SK-N-SH treated with all-trans-retinoic acid at 6 μM for 48 hours (cell line): Measurements from ENCODE around the gene PARP8.

ENCODE experiments used
- ATAC-seq: fragments of 200-7000 bp; cut with Tn5 transposase; 3 replicates; pipeline ENCODE4 v1.9.1; 2020; ENCODE audit warnings: mild to moderate bottlenecking, moderate library complexity
- BACH2 ChIP-seq: fragments of 250-450 bp; sonication (Bioruptor Pico); IDR thresholded peaks from 2 replicates; pipeline ENCODE4 v1.9.0; 2021; ENCODE audit warnings: mild to moderate bottlenecking, borderline replicate concordance
- ESRRG ChIP-seq: fragments of 250-450 bp; sonication (Bioruptor Pico); IDR thresholded peaks from 2 replicates; pipeline ENCODE4 v1.6.1; 2021; ENCODE audit warnings: mild to moderate bottlenecking
- GLIS3 ChIP-seq: fragments of 250-450 bp; sonication (Bioruptor Pico); IDR thresholded peaks from 2 replicates; pipeline ENCODE4 v1.5.0; 2020; ENCODE audit warnings: mild to moderate bottlenecking, moderate library complexity
- ISL1 ChIP-seq: fragments of 250-450 bp; sonication (Bioruptor Pico); IDR thresholded peaks from 2 replicates; pipeline ENCODE4 v2.1.2; 2022; ENCODE audit warnings: mild to moderate bottlenecking, moderate library complexity
- OSR1 ChIP-seq: fragments of 250-450 bp; sonication (Bioruptor Pico); IDR thresholded peaks from 2 replicates; pipeline ENCODE4 v1.8.0; 2022; ENCODE audit warnings: moderate library complexity, mild to moderate bottlenecking, inconsistent platforms
- PPARA ChIP-seq: fragments of 250-450 bp; sonication (Bioruptor Pico); IDR thresholded peaks from 2 replicates; pipeline ENCODE4 v1.5.0; 2020; ENCODE audit warnings: mild to moderate bottlenecking, borderline replicate concordance
- RARB ChIP-seq: fragments of 250-450 bp; sonication (Bioruptor Pico); IDR thresholded peaks from 2 replicates; pipeline ENCODE4 v1.8.0; 2021; ENCODE audit warnings: mild to moderate bottlenecking, moderate library complexity
- SNAI2 ChIP-seq: fragments of 250-450 bp; sonication (Bioruptor Pico); IDR thresholded peaks from 2 replicates; pipeline ENCODE4 v1.5.0; 2020; ENCODE audit warnings: mild to moderate bottlenecking, moderate library complexity
- TCF4 ChIP-seq: fragments of 250-450 bp; sonication (Bioruptor Pico); IDR thresholded peaks from 2 replicates; pipeline ENCODE4 v1.8.0; 2021; ENCODE audit warnings: mild to moderate bottlenecking, moderate library complexity, borderline replicate concordance
- TOX ChIP-seq: fragments of 250-450 bp; sonication (Bioruptor Pico); IDR thresholded peaks from 2 replicates; pipeline ENCODE4 v1.8.0; 2021; ENCODE audit warnings: mild to moderate bottlenecking, moderate library complexity, borderline replicate concordance
- ZC3H10 ChIP-seq: fragments of 250-450 bp; sonication (Bioruptor Pico); IDR thresholded peaks from 2 replicates; pipeline ENCODE4 v1.5.1; 2021; ENCODE audit warnings: mild to moderate bottlenecking, moderate library complexity
- ZFP30 ChIP-seq: fragments of 450-650 bp; formaldehyde crosslinking; IDR thresholded peaks from 2 replicates; pipeline ENCODE4 v1.5.0; 2022; ENCODE audit warnings: mild to moderate bottlenecking, moderate library complexity
- ZNF70 ChIP-seq: fragments of 450-650 bp; formaldehyde crosslinking; IDR thresholded peaks from 2 replicates; pipeline ENCODE4 v1.5.0; 2020; ENCODE audit warnings: mild to moderate bottlenecking, moderate library complexity
- ZNF8 ChIP-seq: fragments of 450-650 bp; formaldehyde crosslinking; IDR thresholded peaks from 2 replicates; pipeline ENCODE4 v1.5.0; 2020; ENCODE audit warnings: mild to moderate bottlenecking, moderate library complexity
- TF ChIP-seq, protein P1 (sequence below): fragments of 250-450 bp; sonication (Bioruptor Pico); IDR thresholded peaks from 2 replicates; pipeline ENCODE4 v1.5.1; 2020; ENCODE audit warnings: low read depth, mild to moderate bottlenecking, moderate library complexity
- TF ChIP-seq, protein P2 (sequence below): fragments of 250-450 bp; sonication (Bioruptor Pico); IDR thresholded peaks from 2 replicates; pipeline ENCODE4 v1.8.0; 2020; ENCODE audit warnings: mild to moderate bottlenecking, moderate library complexity, borderline replicate concordance
- TF ChIP-seq, protein P3 (sequence below): fragments of 250-450 bp; sonication (Bioruptor Pico); IDR thresholded peaks from 2 replicates; pipeline ENCODE4 v1.5.1; 2021; ENCODE audit warnings: mild to moderate bottlenecking, moderate library complexity
- TF ChIP-seq, protein P4 (sequence below): fragments of 250-450 bp; sonication (Bioruptor Pico); IDR thresholded peaks from 2 replicates; pipeline ENCODE4 v1.5.0; 2020; ENCODE audit warnings: mild to moderate bottlenecking, moderate library complexity

The PARP8 gene

DNA sequence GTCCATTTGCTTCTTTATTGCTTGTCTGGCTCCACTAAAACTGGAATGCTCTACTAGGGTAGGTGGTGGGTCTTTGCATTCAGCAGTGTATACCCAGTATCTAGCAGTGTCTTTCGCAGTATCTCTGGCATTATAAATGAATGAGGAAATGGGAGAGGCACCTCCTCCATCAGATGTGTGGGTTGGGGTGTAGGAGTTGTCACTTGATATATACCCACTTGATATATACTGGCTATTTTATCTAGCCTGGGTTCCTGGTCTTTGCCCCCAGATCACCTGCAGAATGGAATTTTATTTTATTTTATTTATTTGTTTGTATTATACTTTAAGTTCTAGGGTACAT lies 208.5 kb downstream of the PARP8 start:
- no peak for ATAC-seq
- TF ChIP-seq TCF4 (CRISPR knock-in tag) (no peak), BACH2 (CRISPR knock-in tag) (no peak), GLIS3 (CRISPR knock-in tag) (no peak), ESRRG (no peak), TOX (no peak), ZC3H10 (CRISPR knock-in tag) (no peak), RARB (CRISPR knock-in tag) (no peak)
- TF ChIP-seq, protein P1, sequence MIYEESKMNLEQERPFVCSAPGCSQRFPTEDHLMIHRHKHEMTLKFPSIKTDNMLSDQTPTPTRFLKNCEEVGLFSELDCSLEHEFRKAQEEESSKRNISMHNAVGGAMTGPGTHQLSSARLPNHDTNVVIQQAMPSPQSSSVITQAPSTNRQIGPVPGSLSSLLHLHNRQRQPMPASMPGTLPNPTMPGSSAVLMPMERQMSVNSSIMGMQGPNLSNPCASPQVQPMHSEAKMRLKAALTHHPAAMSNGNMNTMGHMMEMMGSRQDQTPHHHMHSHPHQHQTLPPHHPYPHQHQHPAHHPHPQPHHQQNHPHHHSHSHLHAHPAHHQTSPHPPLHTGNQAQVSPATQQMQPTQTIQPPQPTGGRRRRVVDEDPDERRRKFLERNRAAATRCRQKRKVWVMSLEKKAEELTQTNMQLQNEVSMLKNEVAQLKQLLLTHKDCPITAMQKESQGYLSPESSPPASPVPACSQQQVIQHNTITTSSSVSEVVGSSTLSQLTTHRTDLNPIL (CRISPR knock-in tag), result no peak

DNA sequence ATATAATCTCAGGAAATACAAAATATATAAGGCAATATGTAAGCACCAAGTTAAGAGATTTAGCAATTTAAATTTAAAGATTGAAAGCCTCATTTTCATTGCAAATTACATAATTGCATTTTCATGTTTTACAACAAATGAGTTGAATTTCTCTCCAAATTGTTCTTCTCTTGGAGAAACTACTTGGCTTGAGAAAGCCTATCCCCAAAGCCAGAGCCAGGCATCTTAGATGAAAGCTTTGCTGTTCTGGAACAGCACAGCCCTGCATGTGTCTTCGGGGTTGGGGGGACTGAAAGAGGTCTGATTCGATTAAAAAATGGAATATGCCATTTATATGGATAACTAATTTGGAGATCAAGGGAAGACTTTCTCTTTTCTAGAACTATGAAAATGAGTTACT lies 212.0 kb downstream of the PARP8 start:
- TF ChIP-seq OSR1 (CRISPR knock-in tag) (no peak), ISL1 (CRISPR knock-in tag) (no peak), SNAI2 (CRISPR knock-in tag) (no peak), RARB (CRISPR knock-in tag) (no peak), ZNF8 (CRISPR knock-in tag) (no peak)
- TF ChIP-seq, protein P2, sequence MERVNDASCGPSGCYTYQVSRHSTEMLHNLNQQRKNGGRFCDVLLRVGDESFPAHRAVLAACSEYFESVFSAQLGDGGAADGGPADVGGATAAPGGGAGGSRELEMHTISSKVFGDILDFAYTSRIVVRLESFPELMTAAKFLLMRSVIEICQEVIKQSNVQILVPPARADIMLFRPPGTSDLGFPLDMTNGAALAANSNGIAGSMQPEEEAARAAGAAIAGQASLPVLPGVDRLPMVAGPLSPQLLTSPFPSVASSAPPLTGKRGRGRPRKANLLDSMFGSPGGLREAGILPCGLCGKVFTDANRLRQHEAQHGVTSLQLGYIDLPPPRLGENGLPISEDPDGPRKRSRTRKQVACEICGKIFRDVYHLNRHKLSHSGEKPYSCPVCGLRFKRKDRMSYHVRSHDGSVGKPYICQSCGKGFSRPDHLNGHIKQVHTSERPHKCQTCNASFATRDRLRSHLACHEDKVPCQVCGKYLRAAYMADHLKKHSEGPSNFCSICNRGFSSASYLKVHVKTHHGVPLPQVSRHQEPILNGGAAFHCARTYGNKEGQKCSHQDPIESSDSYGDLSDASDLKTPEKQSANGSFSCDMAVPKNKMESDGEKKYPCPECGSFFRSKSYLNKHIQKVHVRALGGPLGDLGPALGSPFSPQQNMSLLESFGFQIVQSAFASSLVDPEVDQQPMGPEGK (CRISPR knock-in tag), result no peak
- TF ChIP-seq, protein P3, sequence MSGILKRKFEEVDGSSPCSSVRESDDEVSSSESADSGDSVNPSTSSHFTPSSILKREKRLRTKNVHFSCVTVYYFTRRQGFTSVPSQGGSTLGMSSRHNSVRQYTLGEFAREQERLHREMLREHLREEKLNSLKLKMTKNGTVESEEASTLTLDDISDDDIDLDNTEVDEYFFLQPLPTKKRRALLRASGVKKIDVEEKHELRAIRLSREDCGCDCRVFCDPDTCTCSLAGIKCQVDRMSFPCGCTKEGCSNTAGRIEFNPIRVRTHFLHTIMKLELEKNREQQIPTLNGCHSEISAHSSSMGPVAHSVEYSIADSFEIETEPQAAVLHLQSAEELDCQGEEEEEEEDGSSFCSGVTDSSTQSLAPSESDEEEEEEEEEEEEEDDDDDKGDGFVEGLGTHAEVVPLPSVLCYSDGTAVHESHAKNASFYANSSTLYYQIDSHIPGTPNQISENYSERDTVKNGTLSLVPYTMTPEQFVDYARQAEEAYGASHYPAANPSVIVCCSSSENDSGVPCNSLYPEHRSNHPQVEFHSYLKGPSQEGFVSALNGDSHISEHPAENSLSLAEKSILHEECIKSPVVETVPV (CRISPR knock-in tag), result no peak
- TF ChIP-seq, protein P1 (CRISPR knock-in tag), result no peak
- ATAC-seq, result no peak

DNA sequence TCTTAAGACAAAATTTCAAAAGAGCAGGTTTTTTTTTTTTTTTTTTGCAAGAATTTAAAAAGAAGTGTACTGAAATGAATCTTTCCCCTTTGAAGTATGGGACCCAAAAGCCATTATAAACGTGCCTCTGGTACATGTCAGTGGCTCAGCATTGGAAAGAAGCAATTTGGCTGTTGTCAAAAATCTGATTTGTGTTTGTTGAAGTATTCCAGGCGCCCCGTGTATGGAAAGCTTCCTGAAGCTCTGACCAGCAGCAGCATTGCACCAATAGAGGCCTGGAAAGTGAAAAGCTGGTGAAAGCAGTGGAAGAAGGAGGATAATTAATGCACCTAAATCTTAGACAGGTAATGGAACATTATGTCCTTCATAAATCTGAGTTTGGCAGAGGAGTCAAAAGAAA lies 215.0 kb downstream of the PARP8 start:
- no peak for ATAC-seq
- no peak for TF ChIP-seq TOX
- no peak for TF ChIP-seq ZC3H10 (CRISPR knock-in tag)
- 0 out of 2 replicates have a peak, but pooled peaks have one; percentile 26 for TF ChIP-seq TCF4 (CRISPR knock-in tag)
- TF ChIP-seq, protein P1 (CRISPR knock-in tag), result no peak
- peak; percentile 62 for TF ChIP-seq ISL1 (CRISPR knock-in tag)

DNA sequence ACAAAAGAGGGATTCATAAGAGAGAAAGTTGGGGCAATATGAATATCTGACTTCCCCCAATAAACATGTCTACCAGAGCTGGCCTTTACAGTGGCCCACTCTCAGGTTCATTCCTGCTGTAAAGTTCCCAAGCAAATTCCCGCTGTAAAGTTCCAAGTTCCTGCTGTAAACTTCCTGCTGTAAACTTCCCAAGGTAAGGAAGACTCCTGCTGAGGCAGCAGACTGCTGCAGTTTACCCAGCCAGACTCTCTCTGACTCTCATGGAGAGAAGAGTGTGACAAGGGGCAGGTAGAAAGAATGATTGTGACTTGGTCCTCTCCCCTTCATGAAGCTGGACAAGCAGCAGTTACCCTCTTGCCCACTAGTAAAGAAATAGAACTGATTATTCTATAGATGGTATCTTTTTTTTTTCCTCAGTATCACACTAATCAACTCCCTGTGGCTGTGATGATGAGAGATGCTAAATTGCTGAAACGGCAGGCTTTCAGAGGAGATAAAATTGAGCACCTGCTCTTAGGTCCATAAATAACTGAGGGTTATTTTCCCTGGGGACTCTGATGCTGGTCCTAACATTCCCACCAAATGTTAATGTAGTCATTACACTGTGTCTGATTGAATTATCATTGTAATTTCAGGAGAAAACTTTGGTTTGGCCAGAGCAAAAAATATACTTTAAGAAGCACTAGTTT lies 220.4 kb downstream of the PARP8 start:
- ATAC-seq, result no peak
- no peak for TF ChIP-seq ZFP30 (CRISPR knock-in tag)
- TF ChIP-seq, protein P4, sequence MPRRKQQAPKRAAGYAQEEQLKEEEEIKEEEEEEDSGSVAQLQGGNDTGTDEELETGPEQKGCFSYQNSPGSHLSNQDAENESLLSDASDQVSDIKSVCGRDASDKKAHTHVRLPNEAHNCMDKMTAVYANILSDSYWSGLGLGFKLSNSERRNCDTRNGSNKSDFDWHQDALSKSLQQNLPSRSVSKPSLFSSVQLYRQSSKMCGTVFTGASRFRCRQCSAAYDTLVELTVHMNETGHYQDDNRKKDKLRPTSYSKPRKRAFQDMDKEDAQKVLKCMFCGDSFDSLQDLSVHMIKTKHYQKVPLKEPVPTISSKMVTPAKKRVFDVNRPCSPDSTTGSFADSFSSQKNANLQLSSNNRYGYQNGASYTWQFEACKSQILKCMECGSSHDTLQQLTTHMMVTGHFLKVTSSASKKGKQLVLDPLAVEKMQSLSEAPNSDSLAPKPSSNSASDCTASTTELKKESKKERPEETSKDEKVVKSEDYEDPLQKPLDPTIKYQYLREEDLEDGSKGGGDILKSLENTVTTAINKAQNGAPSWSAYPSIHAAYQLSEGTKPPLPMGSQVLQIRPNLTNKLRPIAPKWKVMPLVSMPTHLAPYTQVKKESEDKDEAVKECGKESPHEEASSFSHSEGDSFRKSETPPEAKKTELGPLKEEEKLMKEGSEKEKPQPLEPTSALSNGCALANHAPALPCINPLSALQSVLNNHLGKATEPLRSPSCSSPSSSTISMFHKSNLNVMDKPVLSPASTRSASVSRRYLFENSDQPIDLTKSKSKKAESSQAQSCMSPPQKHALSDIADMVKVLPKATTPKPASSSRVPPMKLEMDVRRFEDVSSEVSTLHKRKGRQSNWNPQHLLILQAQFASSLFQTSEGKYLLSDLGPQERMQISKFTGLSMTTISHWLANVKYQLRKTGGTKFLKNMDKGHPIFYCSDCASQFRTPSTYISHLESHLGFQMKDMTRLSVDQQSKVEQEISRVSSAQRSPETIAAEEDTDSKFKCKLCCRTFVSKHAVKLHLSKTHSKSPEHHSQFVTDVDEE, result no peak
- no peak for TF ChIP-seq PPARA (CRISPR knock-in tag)
- TF ChIP-seq ZNF70 (CRISPR knock-in tag), result no peak
- TF ChIP-seq, protein P1 (CRISPR knock-in tag), result no peak
- TF ChIP-seq, protein P2 (CRISPR knock-in tag), result no peak
- TF ChIP-seq ZNF8 (CRISPR knock-in tag), result no peak
